Adrenal gland (tissue), 12 donors: Measurements from ENCODE around the gene ETV5. TPM values are rescaled to one million over a fixed set of nuclear protein-coding genes. Genes with fewer than 3 reads are reported as not detected.

ENCODE experiments used
- DNase-seq, 7 donors: peaks; one replicate each; pipeline ENCODE4 v3.0.0-alpha.2; 2019 to 2020
- H3K27ac ChIP-seq, 5 donors: fragments of 200-600 bp; sonication (generic) in 4 of 5; 1 replicate in 3 of 5; 2 replicates in 2 of 5; pipeline versions ENCODE4 v1.5.1 to v1.8.0; 2016 to 2020; ENCODE audit warnings: mild to moderate bottlenecking in 1 of 5
- H3K27me3 ChIP-seq: fragments of 200-600 bp; 2 replicates; pipeline ENCODE4 v1.8.0; 2021
- H3K36me3 ChIP-seq, 2 donors: fragments of 200-600 bp; replicated peaks in 1 of 2; 1 replicate in 1 of 2; 2 replicates in 1 of 2; pipeline versions ENCODE4 v1.5.1 to v1.8.0; 2018 to 2022
- H3K4me1 ChIP-seq, 2 donors: fragments of 200-600 bp; replicated peaks in 1 of 2; 1 replicate in 1 of 2; 2 replicates in 1 of 2; pipeline versions ENCODE4 v1.5.1 to v1.8.0; 2018 to 2021
- H3K4me3 ChIP-seq, 4 donors: fragments of 200-600 bp; sonication (generic) in 3 of 4; one replicate each; pipeline ENCODE4 v1.5.1; 2016 to 2018
- H3K9me3 ChIP-seq, 3 donors: fragments of 200-600 bp; sonication (generic) in 1 of 3; replicated peaks in 1 of 3; 1 replicate in 2 of 3; 2 replicates in 1 of 3; pipeline versions ENCODE4 v1.5.1 to v1.8.0; 2016 to 2021
- POLR2A ChIP-seq, 2 donors: fragments of 450-650 bp; IDR thresholded peaks; one replicate each; pipeline ENCODE4 v1.6.1; 2017; ENCODE audit warnings: antibody characterized with exemption in 2 of 2, mild to moderate bottlenecking in 2 of 2, moderate library complexity in 1 of 2
- WGBS, 4 donors: extraction: QIAGEN DNeasy Blood & Tissue Kit in 2 of 4; methylation state at CpG; one replicate each; pipeline versions ENCODE4 v1.1.5 to v1.1.7; 2013 to 2017; 5-methylcytosine and 5-hydroxymethylcytosine counted together
- intact Hi-C, 2 donors: fragments of 100-400 bp; cut with DNase I; formaldehyde crosslinking; loops; one replicate each; pipeline versions ENCODE4 v1.14.1 to v1.15.0; 2022 to 2023
- polyA plus RNA-seq, 3 donors: library from polyadenylated mRNA; stranded (reverse); fragments of 200-250 nt in 2 of 3; fragments of 350-450 nt in 1 of 3; fragmentation: Illumina TruSeq in 1 of 3; extraction: RNeasy Lipid Tissue Mini Kit (QIAGEN cat#74804) in 1 of 3; gene quantifications; one replicate each; pipeline ENCODE4 v1.2.3, GENCODE V29; 2013 to 2014
- total RNA-seq, 9 donors: library from RNA; depleted of rRNA in 4 of 9; stranded (reverse); fragments of >200 nt in 4 of 9; fragments of 120-200 nt in 1 of 9; fragmentation: NEBNext Ultra II Directional in 1 of 9; extraction: Animal tissue kit (Norgen Biotek cat#: 25700) in 1 of 9; gene quantifications; one replicate each; pipeline versions ENCODE4 v1.1.0 to v1.2.4, GENCODE V29; 2013 to 2023
- TF ChIP-seq, protein P1 (sequence below), 6 experiments: fragments of 450-650 bp in 4 of 6; fragments of 200-600 bp in 2 of 6; sonication (generic) in 1 of 6; IDR thresholded peaks; 1 replicate in 5 of 6; 2 replicates in 1 of 6; pipeline versions ENCODE4 v1.5.1 to v1.8.0; 2016 to 2021; ENCODE audit warnings: antibody characterized with exemption in 6 of 6, mild to moderate bottlenecking in 2 of 6, moderate library complexity in 1 of 6
- donor health status: healthy with polysubstance abuse.
- donor health status: Bipolar disorder and iron deficiency.
- donor health status: DM: yes; HTN: yes; CAD: no.
- donor health status: DM: no; HTN: no; CAD: no.
- donor health status: DM: no; HTN: no; CAD: no.
- donor health status: DM: yes; HTN: yes; CAD: no.

Gene ETV5
- total and polyA plus RNA-seq, 12 donors: 17.2 to 114 (median 63.3) TPM

DNA sequence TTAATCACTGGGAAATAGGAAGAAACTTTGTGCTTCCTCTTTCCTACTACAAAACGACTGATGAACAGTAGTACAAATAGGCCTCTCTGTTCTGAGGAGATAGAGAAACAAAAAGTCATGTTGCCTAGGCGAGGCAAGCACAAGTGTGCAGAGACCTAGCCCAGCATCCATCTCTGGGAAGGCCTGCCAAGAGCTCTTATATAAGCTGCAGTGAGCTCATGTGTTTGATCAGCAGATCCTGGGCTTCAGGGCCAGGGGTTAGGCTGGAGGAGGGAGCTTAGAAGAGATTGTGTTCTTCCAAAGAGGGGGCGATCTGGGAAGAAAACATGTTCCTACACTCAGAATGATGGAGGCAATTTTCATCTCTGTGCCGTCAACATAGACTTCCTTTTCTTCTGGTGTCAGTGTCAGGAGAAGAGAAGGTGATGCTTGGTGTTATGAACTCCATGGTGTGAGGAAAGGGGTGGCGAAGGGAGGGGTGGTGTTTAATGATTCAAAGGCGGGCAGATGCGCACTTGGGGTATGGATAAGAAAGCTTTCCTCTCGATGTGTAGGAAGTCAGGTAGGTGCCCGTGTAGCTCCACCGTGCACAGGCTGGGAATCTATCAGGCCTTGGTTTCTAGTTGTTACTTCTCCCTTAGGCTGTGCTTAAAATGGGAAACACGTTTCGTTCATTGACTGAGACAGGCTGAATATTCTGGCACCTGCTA lies 29.5 kb upstream of the ETV5 start:
- no peaks in the 10 kb centered on the region for H3K36me3 ChIP-seq
- no peak overlapping the region for H3K4me3 ChIP-seq
- DNase-seq: peak; percentile 38 to 59 (median 45)
- peak overlapping the region in 1 of 5 donors; percentile 3 for H3K27ac ChIP-seq
- TF ChIP-seq, protein P1, sequence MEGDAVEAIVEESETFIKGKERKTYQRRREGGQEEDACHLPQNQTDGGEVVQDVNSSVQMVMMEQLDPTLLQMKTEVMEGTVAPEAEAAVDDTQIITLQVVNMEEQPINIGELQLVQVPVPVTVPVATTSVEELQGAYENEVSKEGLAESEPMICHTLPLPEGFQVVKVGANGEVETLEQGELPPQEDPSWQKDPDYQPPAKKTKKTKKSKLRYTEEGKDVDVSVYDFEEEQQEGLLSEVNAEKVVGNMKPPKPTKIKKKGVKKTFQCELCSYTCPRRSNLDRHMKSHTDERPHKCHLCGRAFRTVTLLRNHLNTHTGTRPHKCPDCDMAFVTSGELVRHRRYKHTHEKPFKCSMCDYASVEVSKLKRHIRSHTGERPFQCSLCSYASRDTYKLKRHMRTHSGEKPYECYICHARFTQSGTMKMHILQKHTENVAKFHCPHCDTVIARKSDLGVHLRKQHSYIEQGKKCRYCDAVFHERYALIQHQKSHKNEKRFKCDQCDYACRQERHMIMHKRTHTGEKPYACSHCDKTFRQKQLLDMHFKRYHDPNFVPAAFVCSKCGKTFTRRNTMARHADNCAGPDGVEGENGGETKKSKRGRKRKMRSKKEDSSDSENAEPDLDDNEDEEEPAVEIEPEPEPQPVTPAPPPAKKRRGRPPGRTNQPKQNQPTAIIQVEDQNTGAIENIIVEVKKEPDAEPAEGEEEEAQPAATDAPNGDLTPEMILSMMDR (IDR thresholded peaks at IDR 0.05): no peak
- no peak for TF ChIP-seq POLR2A (IDR thresholded peaks at IDR 0.05)
- intact Hi-C loops: no loop called here
- H3K4me1 ChIP-seq: peaks cover 0 to 17% of the 10 kb centered on the region in 2 donors
- no peaks in the 10 kb centered on the region for H3K9me3 ChIP-seq
- 79 to 85% (median 81%) methylated on average over 12 of the region's 12 CpGs for WGBS, 4 donors
- H3K27me3 ChIP-seq: no peaks in the 10 kb centered on the region

DNA sequence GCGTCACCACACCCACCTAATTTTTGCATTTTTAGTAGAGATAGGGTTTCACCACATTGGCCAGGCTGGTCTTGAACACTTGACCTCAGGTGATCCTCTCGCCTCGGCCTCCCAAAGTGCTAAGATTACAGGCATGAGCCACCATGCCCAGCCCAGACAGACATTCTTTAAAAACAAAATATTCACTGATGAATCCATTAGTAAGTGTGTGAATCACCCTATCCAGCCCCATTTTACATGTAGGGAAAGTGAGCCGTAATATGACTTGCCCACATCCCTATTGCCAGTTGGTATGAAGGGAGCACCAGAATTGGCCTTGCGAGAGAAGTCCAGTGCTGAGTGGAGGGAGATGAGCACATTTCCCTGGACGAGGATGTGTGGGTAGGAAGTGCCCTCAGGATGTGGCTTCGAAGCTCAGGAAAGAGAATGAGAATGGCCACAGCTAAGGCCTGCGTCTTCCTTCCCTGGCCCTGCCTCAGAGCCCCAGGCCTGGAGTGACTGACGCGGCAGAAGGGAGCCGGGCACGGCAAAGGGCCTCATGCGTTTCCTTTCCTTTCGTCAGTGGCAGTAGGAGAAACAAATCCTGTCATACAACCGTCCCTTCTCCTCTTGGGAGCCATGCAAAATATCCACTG lies 28.3 kb upstream of the ETV5 start:
- TF ChIP-seq, protein P1 (IDR thresholded peaks at IDR 0.05): no peak
- no peak for TF ChIP-seq POLR2A (IDR thresholded peaks at IDR 0.05)

DNA sequence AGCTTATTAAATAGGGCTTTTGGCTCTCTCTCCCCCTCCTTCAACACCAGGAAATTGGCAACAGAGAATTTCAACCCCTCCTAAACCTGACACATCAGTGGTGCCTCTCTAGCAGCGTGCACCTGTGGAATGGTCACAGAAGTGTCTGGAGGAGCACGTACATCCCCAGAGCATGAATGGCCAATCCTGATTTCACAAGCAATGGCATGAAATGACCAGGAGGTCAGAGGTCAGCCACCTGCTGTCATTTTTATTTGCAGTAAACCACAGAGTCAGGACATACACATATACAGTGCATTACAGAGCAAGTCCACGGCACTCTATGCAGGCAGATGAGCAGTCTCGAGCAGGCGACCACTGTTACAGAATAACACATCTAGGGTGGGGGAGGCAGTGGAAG lies 25.1 kb upstream of the ETV5 start:
- DNase-seq: peak in 1 of 7 donors; percentile 27
- Histone ChIP-seq H3K36me3 (no peaks in the 10 kb centered on the region), H3K27ac (no peak overlapping the region), H3K27me3 (no peaks in the 10 kb centered on the region), H3K9me3 (no peaks in the 10 kb centered on the region), H3K4me1 (no peaks in the 10 kb centered on the region), H3K4me3 (no peak overlapping the region)
- intact Hi-C loops: no loop called here
- TF ChIP-seq, protein P1 (IDR thresholded peaks at IDR 0.05): no peak
- no peak for TF ChIP-seq POLR2A (IDR thresholded peaks at IDR 0.05)
- 88 to 95% (median 91%) methylated on average over 4 to 5 of the region's 5 CpGs for WGBS, 4 donors

More for the DNA sequence above, 28.3 kb upstream of the ETV5 start:
- Histone ChIP-seq H3K27ac (no peak overlapping the region), H3K4me3 (no peak overlapping the region), H3K36me3 (no peaks in the 10 kb centered on the region), H3K4me1 (peaks cover 0 to 4% of the 10 kb centered on the region in 2 donors), H3K9me3 (no peaks in the 10 kb centered on the region), H3K27me3 (no peaks in the 10 kb centered on the region)
- intact Hi-C loops: no loop called here
- WGBS, 4 donors: 80 to 92% (median 86%) methylated on average over 14 to 15 of the region's 15 CpGs
- peak in 1 of 7 donors; percentile 43 for DNase-seq

DNA sequence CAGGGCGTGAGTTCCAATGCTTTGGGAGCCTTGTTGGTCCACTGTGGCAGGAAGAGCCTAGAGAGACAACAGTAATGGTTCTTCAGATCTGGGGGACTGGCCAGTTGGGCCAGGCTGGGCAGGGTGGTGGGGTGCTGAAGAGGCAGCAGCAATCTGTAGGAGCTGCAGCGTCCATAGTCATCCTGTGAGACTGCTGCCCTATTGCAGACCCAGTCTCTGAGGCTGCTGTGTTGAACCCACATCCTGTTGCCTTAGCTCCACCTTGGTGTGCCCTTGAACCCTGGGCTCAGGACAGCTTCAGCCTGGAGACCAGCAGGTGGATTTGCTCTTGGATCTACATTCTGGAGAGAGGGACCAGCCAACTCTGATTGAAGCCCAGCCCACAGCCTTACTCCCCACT lies 23.6 kb upstream of the ETV5 start:
- TF ChIP-seq POLR2A (IDR thresholded peaks at IDR 0.05): no peak
- TF ChIP-seq, protein P1 (IDR thresholded peaks at IDR 0.05): no peak
- Histone ChIP-seq H3K36me3 (no peaks in the 10 kb centered on the region), H3K4me3 (no peak overlapping the region), H3K27me3 (no peaks in the 10 kb centered on the region), H3K4me1 (no peaks in the 10 kb centered on the region), H3K9me3 (no peaks in the 10 kb centered on the region), H3K27ac (no peak overlapping the region)
- WGBS, 4 donors: 88 to 94% (median 90%) methylated on average over 1 to 2 of the region's 2 CpGs
- DNase-seq: peak in 1 of 7 donors; percentile 37
- intact Hi-C loops: no loop called here
